Chondrocyte (in vitro differentiated cells): ENCODE results near the gene PCDHGA9. TPM values are rescaled to one million over a fixed set of nuclear protein-coding genes. Genes with fewer than 3 reads are reported as not detected.
"Not testable (repeated sequence)": the region's sequence is repeated elsewhere in the genome, so short reads cannot be mapped to it uniquely, and the experiment has no call there.

Experiments used
- DNase-seq: peaks from one replicate; pipeline ENCODE4 v3.0.0; 2021; ENCODE audit warnings: mixed read lengths, low spot score
- H3K27ac Mint-ChIP-seq: one replicate; pipeline ENCODE4 v1.8.0; 2021; ENCODE audit warnings: mild to moderate bottlenecking, moderate library complexity, mixed read lengths; ENCODE audit not compliant: unreplicated experiment
- H3K27me3 Mint-ChIP-seq: 2 replicates; pipeline ENCODE4 v1.8.0; 2021; ENCODE audit warnings: low read depth, mixed read lengths
- H3K36me3 Mint-ChIP-seq: 2 replicates; pipeline ENCODE4 v1.8.0; 2021; ENCODE audit warnings: low read depth, mixed read lengths
- H3K4me1 Mint-ChIP-seq: 2 replicates; pipeline ENCODE4 v1.8.0; 2021; ENCODE audit warnings: low read depth, mild to moderate bottlenecking, mixed read lengths
- H3K4me3 Mint-ChIP-seq: one replicate; pipeline ENCODE4 v1.8.0; 2021; ENCODE audit warnings: mild to moderate bottlenecking, moderate library complexity, mixed read lengths; ENCODE audit not compliant: unreplicated experiment
- H3K9me3 Mint-ChIP-seq: 2 replicates; pipeline ENCODE4 v1.8.0; 2021; ENCODE audit warnings: low read depth, mixed read lengths
- total RNA-seq: library from RNA; stranded (reverse); gene quantifications from 3 replicates; pipeline ENCODE4 v1.2.1, GENCODE V29; 2021
- TF ChIP-seq, protein P1 (sequence below): fragments of 200-600 bp; sonication (generic); IDR thresholded peaks from 2 replicates; pipeline ENCODE4 v1.5.0; 2021; ENCODE audit warnings: antibody characterized with exemption, mild to moderate bottlenecking, moderate library complexity

PCDHGA9 gene
- total RNA-seq, 1 donor from 2014 or later: 1.4 TPM

DNA sequence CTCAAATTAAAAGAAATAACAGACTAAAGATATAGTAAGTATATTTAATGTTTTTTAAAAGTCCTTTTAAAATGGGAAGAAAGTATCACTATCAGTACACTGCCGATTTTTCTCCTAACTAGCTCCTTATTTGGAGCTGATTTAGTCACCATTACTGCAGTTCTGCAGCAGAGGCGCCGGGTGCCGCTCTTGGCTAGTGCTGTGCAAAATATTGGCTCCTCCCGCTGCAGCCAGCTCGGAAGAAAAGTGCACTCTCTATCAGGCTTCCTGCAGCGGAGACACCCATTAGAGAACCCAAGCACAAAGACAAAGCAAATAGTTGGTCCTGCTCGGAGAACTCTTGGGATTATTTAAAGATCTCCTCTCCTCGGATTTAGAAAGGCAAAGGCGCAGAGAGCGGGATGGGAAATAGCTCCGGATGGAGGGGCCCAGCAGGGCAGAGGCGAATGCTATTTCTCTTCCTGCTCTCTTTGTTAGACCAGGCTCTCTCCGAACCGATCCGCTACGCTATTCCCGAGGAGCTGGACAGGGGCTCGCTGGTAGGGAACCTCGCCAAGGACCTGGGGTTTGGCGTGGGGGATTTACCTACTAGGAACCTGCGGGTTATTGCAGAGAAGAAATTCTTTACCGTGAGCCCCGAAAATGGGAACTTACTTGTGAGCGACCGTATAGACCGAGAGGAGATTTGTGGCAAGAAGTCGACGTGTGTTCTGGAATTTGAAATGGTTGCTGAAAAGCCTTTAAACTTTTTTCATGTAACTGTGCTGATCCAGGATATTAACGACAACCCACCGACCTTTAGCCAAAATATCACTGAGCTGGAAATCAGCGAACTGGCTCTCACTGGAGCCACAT is 32.4 kb upstream of the PCDHGA9 start, which contains the start of gene PCDHGB3:
PCDHGB3 (plus strand) TSS at position 249 of the 855 bp plus-strand sequence; CDS start at position 402, 153 bp downstream.
- peaks cover 10% of the 10 kb centered on the region for H3K36me3 Mint-ChIP-seq
- H3K9me3 Mint-ChIP-seq: peaks cover 53% of the 10 kb centered on the region
- no peaks in the 10 kb centered on the region for H3K4me1 Mint-ChIP-seq
- H3K4me3 Mint-ChIP-seq: no peak within 1 kb of the TSS
- no peak for DNase-seq
- TF ChIP-seq, protein P1, sequence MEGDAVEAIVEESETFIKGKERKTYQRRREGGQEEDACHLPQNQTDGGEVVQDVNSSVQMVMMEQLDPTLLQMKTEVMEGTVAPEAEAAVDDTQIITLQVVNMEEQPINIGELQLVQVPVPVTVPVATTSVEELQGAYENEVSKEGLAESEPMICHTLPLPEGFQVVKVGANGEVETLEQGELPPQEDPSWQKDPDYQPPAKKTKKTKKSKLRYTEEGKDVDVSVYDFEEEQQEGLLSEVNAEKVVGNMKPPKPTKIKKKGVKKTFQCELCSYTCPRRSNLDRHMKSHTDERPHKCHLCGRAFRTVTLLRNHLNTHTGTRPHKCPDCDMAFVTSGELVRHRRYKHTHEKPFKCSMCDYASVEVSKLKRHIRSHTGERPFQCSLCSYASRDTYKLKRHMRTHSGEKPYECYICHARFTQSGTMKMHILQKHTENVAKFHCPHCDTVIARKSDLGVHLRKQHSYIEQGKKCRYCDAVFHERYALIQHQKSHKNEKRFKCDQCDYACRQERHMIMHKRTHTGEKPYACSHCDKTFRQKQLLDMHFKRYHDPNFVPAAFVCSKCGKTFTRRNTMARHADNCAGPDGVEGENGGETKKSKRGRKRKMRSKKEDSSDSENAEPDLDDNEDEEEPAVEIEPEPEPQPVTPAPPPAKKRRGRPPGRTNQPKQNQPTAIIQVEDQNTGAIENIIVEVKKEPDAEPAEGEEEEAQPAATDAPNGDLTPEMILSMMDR: no peak
- no peak within 1 kb of the TSS for H3K27ac Mint-ChIP-seq
- no peaks in the 10 kb centered on the region for H3K27me3 Mint-ChIP-seq

- TF ChIP-seq, protein P1: no peak
- H3K4me1 Mint-ChIP-seq: no peaks in the 10 kb centered on the region
- no peak overlapping the region for H3K4me3 Mint-ChIP-seq
- no peaks in the 10 kb centered on the region for H3K27me3 Mint-ChIP-seq
- H3K36me3 Mint-ChIP-seq: peaks cover 11% of the 10 kb centered on the region
- H3K9me3 Mint-ChIP-seq: peaks cover 51% of the 10 kb centered on the region
- H3K27ac Mint-ChIP-seq: no peak overlapping the region
- DNase-seq: no peak
These were observed 30.8 kb upstream of the PCDHGA9 start for GRCh38 chr5:141371572-141372475.

DNA sequence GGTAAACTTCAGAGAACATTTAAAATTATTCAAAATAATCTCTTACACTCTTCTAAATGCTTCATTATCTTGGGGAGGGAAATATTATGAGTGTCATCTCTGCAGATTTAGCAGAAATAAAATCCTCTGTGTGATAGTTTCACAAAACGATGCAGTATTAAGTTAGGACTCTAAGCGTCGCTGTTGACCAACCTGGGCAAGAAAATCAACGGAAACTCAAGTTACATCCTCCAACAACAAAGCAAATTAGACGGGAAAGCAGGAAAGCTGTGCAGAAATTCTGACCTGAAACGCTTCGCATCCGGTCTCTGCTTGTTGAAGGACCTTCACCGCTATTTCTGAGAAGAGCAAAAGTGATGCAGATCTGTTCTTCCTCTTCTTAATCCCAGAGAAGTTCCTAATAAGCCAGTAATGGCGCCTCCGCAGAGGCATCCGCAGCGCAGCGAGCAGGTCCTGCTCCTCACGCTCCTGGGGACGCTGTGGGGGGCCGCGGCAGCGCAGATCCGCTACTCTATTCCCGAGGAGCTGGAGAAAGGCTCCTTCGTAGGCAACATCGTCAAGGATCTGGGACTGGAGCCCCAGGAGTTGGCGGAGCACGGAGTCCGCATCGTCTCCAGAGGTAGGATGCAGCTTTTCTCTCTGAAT is 28.8 kb upstream of the PCDHGA9 start, which contains the start of gene PCDHGA6:
PCDHGA6 (plus strand) TSS at position 219 of the 645 bp plus-strand sequence; CDS start at position 412, 193 bp downstream.
- H3K27ac Mint-ChIP-seq: no peak within 1 kb of the TSS
- no peak within 1 kb of the TSS for H3K4me3 Mint-ChIP-seq
- TF ChIP-seq, protein P1: no peak
- no peaks in the 10 kb centered on the region for H3K27me3 Mint-ChIP-seq
- peaks cover 11% of the 10 kb centered on the region for H3K36me3 Mint-ChIP-seq
- no peak for DNase-seq
- no peaks in the 10 kb centered on the region for H3K4me1 Mint-ChIP-seq
- H3K9me3 Mint-ChIP-seq: peaks cover 56% of the 10 kb centered on the region

DNA sequence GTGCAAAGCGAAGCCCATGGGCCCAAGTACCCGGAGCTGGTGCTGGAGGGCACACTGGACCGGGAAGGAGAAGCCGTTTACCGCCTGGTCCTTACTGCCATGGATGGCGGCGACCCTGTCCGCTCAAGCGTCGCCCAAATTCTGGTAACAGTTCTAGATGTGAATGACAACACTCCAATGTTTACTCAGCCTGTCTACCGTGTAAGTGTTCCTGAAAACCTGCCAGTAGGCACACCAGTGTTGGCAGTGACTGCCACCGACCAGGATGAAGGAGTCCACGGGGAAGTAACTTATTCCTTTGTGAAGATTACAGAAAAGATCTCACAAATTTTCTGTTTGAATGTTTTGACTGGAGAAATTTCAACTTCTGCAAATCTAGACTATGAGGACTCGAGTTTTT is 28.0 kb upstream of the PCDHGA9 start:
- DNase-seq: no peak
- H3K36me3 Mint-ChIP-seq: peaks cover 11% of the 10 kb centered on the region
- no peak overlapping the region for H3K27ac Mint-ChIP-seq
- H3K4me1 Mint-ChIP-seq: no peaks in the 10 kb centered on the region
- H3K27me3 Mint-ChIP-seq: no peaks in the 10 kb centered on the region
- H3K9me3 Mint-ChIP-seq: peaks cover 55% of the 10 kb centered on the region
- H3K4me3 Mint-ChIP-seq: no peak overlapping the region
- TF ChIP-seq, protein P1: no peak

GRCh38 chr5:141375444-141376155 is 27.0 kb upstream of the PCDHGA9 start:
- H3K27ac Mint-ChIP-seq, DNase-seq, H3K27me3 Mint-ChIP-seq, H3K4me3 Mint-ChIP-seq, H3K4me1 Mint-ChIP-seq: not testable (repeated sequence)
- peaks cover 59% of the 10 kb centered on the region for H3K9me3 Mint-ChIP-seq
- H3K36me3 Mint-ChIP-seq: peaks cover 11% of the 10 kb centered on the region
